Measurements from ENCODE around the gene WDR35.

DNA sequence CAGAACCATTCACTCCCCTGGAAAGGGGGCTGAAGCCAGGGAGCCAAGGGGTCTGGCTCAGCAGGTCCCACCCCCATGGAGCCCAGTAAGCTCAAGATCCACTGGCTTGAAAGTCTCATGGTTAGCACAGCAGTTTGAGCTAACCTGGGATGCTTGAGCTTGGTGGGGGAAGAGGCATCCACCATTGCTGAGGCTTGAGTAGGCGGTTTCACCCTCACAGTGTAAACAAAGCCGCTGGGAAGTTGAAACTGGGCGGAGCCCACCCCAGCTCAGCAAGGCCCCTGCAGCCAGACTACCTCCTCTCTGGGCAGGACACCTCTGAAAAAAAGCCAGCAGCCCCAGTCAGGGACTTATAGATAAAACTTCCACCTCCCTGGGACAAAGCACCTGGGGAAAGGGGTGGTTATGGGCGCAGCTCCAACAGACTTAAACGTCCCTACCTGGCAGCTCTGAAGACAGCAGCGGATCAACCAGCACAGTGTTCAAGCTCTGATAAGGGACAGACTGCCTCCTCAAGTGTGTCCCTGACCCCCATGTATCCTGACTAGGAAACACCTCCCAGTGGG is 73.4 kb downstream of the WDR35 start:
- TF ChIP-seq, protein P1, sequence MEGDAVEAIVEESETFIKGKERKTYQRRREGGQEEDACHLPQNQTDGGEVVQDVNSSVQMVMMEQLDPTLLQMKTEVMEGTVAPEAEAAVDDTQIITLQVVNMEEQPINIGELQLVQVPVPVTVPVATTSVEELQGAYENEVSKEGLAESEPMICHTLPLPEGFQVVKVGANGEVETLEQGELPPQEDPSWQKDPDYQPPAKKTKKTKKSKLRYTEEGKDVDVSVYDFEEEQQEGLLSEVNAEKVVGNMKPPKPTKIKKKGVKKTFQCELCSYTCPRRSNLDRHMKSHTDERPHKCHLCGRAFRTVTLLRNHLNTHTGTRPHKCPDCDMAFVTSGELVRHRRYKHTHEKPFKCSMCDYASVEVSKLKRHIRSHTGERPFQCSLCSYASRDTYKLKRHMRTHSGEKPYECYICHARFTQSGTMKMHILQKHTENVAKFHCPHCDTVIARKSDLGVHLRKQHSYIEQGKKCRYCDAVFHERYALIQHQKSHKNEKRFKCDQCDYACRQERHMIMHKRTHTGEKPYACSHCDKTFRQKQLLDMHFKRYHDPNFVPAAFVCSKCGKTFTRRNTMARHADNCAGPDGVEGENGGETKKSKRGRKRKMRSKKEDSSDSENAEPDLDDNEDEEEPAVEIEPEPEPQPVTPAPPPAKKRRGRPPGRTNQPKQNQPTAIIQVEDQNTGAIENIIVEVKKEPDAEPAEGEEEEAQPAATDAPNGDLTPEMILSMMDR (IDR thresholded peaks at IDR 0.05), result no peak
- no peak for TF ChIP-seq POLR2A (IDR thresholded peaks at IDR 0.05)
